ENCODE measurements around the gene TTC13.
A peak's percentile ranks its signal among the peaks of the same experiment; 100 is the strongest.

Gene TTC13

GRCh38 chr1:230894032-230894431, 84.6 kb downstream of the TTC13 start:
- no peak for DNase-seq (ENCODE audit: low read depth)
- no peak for TF ChIP-seq CTCF (conservative IDR thresholded peaks at IDR 0.05; ENCODE audit: low read length)
- H3K4me3 ChIP-seq (ENCODE audit: low read length) = no peak overlapping the region

GRCh38 chr1:230892018-230892491, 86.6 kb downstream of the TTC13 start:
- no peak for DNase-seq (ENCODE audit: low read depth)
- H3K4me3 ChIP-seq (ENCODE audit: low read length) = no peak overlapping the region
- no peak for TF ChIP-seq CTCF (conservative IDR thresholded peaks at IDR 0.05; ENCODE audit: low read length)

GRCh38 chr1:230891413-230891812, 87.2 kb downstream of the TTC13 start:
- no peak for TF ChIP-seq CTCF (conservative IDR thresholded peaks at IDR 0.05; ENCODE audit: low read length)
- no peak overlapping the region for H3K4me3 ChIP-seq (ENCODE audit: low read length)
- DNase-seq (ENCODE audit: low read depth) = peak; percentile 31

GRCh38 chr1:230884646-230885045, 94.0 kb downstream of the TTC13 start:
- H3K4me3 ChIP-seq (ENCODE audit: low read length) = no peak overlapping the region
- no peak for TF ChIP-seq CTCF (conservative IDR thresholded peaks at IDR 0.05; ENCODE audit: low read length)
- no peak for DNase-seq (ENCODE audit: low read depth)

GRCh38 chr1:230883967-230884366, 94.7 kb downstream of the TTC13 start:
- no peak for DNase-seq (ENCODE audit: low read depth)
- TF ChIP-seq CTCF (conservative IDR thresholded peaks at IDR 0.05; ENCODE audit: low read length) = no peak

GRCh38 chr1:230879778-230880177, 98.9 kb downstream of the TTC13 start:
- DNase-seq (ENCODE audit: low read depth) = no peak
- H3K4me3 ChIP-seq (ENCODE audit: low read length) = no peak overlapping the region
- no peak for TF ChIP-seq CTCF (conservative IDR thresholded peaks at IDR 0.05; ENCODE audit: low read length)

More at GRCh38 chr1:230883967-230884366, 94.7 kb downstream of the TTC13 start:
- H3K4me3 ChIP-seq (ENCODE audit: low read length) = no peak overlapping the region

- DNase-seq (ENCODE audit: low read depth) = peak; percentile 100
- no peak for TF ChIP-seq CTCF (conservative IDR thresholded peaks at IDR 0.05; ENCODE audit: low read length)
- peak overlapping the region; percentile 21; the same call in 1 of the 2 replicates for H3K4me3 ChIP-seq (ENCODE audit: low read length)
These were observed 100.1 kb downstream of the TTC13 start for GRCh38 chr1:230878591-230878990.
